OCI-LY7 (cell line): Measurements from ENCODE around the gene TMEM26.

Experiments
- EZH2phosphoT487 ChIP-seq: fragments of 200-600 bp; sonication (generic); IDR thresholded peaks from 2 replicates; pipeline ENCODE4 v1.6.1; 2018; ENCODE audit warnings: low read depth, borderline replicate concordance, mild to moderate bottlenecking, mixed run types, antibody characterized with exemption, low read length, moderate library complexity, mixed read lengths
- TF ChIP-seq, protein P1 (sequence below): fragments of 200-600 bp; sonication (generic); conservative IDR thresholded peaks from 2 replicates; pipeline ENCODE4 v1.5.1; 2014; ENCODE audit warnings: mild to moderate bottlenecking, antibody characterized with exemption, low read length, moderate library complexity, mixed read lengths

DNA sequence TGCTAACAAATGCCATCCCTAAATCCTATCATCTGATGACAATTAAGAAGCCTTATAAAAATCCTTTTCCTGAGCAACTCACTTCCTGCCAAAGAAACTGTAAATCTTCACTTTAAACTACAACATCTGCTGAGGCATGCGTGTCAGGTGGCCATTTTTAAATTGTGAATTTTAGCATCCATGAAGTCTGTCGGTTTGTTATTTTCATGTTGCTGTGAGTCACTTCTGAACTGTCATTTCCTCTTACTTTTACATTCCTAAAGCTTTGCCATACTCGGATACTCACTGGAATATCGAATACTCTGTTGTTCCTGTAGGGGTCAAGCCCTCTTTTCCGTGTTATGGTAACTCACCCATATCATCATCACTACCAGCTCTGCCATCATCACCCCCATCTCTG, 34.3 kb upstream of the TMEM26 start:
- TF ChIP-seq, protein P1, sequence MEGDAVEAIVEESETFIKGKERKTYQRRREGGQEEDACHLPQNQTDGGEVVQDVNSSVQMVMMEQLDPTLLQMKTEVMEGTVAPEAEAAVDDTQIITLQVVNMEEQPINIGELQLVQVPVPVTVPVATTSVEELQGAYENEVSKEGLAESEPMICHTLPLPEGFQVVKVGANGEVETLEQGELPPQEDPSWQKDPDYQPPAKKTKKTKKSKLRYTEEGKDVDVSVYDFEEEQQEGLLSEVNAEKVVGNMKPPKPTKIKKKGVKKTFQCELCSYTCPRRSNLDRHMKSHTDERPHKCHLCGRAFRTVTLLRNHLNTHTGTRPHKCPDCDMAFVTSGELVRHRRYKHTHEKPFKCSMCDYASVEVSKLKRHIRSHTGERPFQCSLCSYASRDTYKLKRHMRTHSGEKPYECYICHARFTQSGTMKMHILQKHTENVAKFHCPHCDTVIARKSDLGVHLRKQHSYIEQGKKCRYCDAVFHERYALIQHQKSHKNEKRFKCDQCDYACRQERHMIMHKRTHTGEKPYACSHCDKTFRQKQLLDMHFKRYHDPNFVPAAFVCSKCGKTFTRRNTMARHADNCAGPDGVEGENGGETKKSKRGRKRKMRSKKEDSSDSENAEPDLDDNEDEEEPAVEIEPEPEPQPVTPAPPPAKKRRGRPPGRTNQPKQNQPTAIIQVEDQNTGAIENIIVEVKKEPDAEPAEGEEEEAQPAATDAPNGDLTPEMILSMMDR: no peak
- TF ChIP-seq EZH2phosphoT487: no peak
